HG02973 (cell line): ENCODE data around the gene XPNPEP1.

Source experiments
- ATAC-seq: cut with Tn5 transposase; IDR thresholded peaks from one replicate; pipeline ENCODE4 v1.9.1; 2021; ENCODE audit warnings: moderate library complexity; ENCODE audit not compliant: unreplicated experiment

The XPNPEP1 gene

GRCh38 chr10:109895095-109895818 lies 28.1 kb downstream of the XPNPEP1 start:
- ATAC-seq = no peak

GRCh38 chr10:109894516-109894915 lies 28.8 kb downstream of the XPNPEP1 start:
- ATAC-seq = no peak

- no peak for ATAC-seq
Measured at GRCh38 chr10:109893386-109893785, 29.9 kb downstream of the XPNPEP1 start.

GRCh38 chr10:109892931-109893330 lies 30.4 kb downstream of the XPNPEP1 start:
- no peak for ATAC-seq

- no peak for ATAC-seq
Measured at GRCh38 chr10:109892117-109892516, 31.2 kb downstream of the XPNPEP1 start.

- no peak for ATAC-seq
Measured at GRCh38 chr10:109891105-109891504, 32.2 kb downstream of the XPNPEP1 start.

GRCh38 chr10:109889867-109890266 lies 33.4 kb downstream of the XPNPEP1 start:
- ATAC-seq = no peak

GRCh38 chr10:109887776-109888175 lies 35.5 kb downstream of the XPNPEP1 start:
- ATAC-seq = no peak

GRCh38 chr10:109887243-109887642 lies 36.1 kb downstream of the XPNPEP1 start:
- ATAC-seq = no peak

- no peak for ATAC-seq
Measured at GRCh38 chr10:109886781-109887140, 36.5 kb downstream of the XPNPEP1 start.

- no peak for ATAC-seq
Measured at GRCh38 chr10:109886037-109886780, 37.1 kb downstream of the XPNPEP1 start.

- peak; percentile 83 for ATAC-seq
Measured at GRCh38 chr10:109883859-109884771, 39.2 kb downstream of the XPNPEP1 start.

- no peak for ATAC-seq
Measured at GRCh38 chr10:109882251-109883057, 40.9 kb downstream of the XPNPEP1 start.

GRCh38 chr10:109881769-109882057 lies 41.6 kb downstream of the XPNPEP1 start:
- no peak for ATAC-seq

GRCh38 chr10:109880886-109881768 lies 42.2 kb downstream of the XPNPEP1 start:
- peak; percentile 56 for ATAC-seq

GRCh38 chr10:109877546-109877945 lies 45.8 kb downstream of the XPNPEP1 start:
- ATAC-seq = no peak

GRCh38 chr10:109875828-109876821 lies 47.2 kb downstream of the XPNPEP1 start:
- no peak for ATAC-seq

- no peak for ATAC-seq
Measured at GRCh38 chr10:109875151-109875568, 48.2 kb downstream of the XPNPEP1 start.

GRCh38 chr10:109871476-109871875 lies 51.8 kb downstream of the XPNPEP1 start:
- no peak for ATAC-seq
